Measurements from ENCODE around the gene TRIM9.
"Not testable (repeated sequence)": the region's sequence is repeated elsewhere in the genome, so short reads cannot be mapped to it uniquely, and the experiment has no call there.

The TRIM9 gene

DNA sequence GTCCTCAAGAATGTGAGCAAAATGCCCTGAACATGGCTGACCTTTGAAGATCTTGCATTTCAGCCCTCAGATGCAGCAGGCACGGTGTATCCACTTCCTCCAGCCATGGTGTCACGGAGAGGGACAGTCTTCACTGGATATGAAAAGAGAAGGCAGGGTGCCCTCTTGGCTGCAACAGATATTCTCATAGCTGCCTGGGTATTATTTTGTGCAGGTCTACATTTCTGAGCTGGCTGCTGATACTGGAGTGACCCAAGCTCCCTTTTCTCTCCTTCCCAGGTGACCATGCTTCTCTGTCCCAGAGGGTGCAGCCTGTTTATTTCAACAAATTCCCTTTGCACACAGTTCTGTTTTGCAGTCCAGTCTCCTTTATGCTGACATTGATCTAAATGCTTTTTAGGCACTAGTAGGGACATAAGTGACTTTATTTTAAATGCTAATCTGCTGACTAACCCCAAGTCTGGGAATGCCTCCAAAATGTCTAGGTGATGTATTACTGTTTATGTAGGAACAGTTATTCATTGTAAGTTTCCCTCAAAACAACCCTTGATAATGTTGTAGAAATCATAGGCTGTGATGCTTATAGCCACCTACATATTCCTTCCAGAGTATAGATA is 133.2 kb downstream of the TRIM9 start:
- no peak for DNase-seq
- Histone ChIP-seq H3K4me3 (ENCODE audit: low read depth, low read length) (no peak overlapping the region), H3K9me3 (no peaks in the 10 kb centered on the region)

DNA sequence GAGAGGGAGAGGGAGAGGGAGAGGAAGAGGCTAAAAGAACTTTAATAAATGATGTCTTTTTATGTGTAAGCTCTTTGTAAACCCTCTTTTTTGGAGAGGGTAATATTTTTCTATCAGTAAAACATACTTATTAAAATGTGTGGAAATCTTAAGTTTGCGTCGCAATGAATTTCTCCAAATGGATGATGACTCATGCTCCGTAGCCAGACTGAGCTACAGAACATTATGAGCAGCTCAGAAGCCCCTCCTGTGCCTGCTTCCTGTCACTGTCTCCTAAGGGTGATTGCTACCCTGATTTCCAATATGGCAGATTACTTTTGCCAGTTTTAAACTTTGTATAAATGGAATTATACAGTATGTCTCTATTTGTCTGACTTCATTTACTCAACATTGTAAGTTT is 137.6 kb downstream of the TRIM9 start:
- Histone ChIP-seq H3K36me3 (no peaks in the 10 kb centered on the region), H3K27me3 (no peaks in the 10 kb centered on the region), H3K4me3 (ENCODE audit: low read depth, low read length) (peak overlapping the region; percentile 37), H3K9me3 (no peaks in the 10 kb centered on the region), H3K4me1 (peaks cover 27% of the 10 kb centered on the region)
- DNase-seq = peak; percentile 56
- TF ChIP-seq CTCF (IDR thresholded peaks at IDR 0.05; ENCODE audit: low read depth, low read length) = no peak

More for the DNA sequence above, 133.2 kb downstream of the TRIM9 start:
- Histone ChIP-seq H3K4me1 (peaks cover 27% of the 10 kb centered on the region), H3K36me3 (no peaks in the 10 kb centered on the region), H3K27me3 (no peaks in the 10 kb centered on the region)
- TF ChIP-seq CTCF (IDR thresholded peaks at IDR 0.05; ENCODE audit: low read depth, low read length) = no peak

GRCh38 chr14:50956421-50956820 is 138.5 kb downstream of the TRIM9 start:
- DNase-seq; H3K36me3 ChIP-seq; H3K27me3 ChIP-seq; H3K9me3 ChIP-seq; H3K4me3 ChIP-seq (ENCODE audit: low read depth, low read length): not testable (repeated sequence)
- H3K4me1 ChIP-seq = peaks cover 20% of the 10 kb centered on the region

- TF ChIP-seq CTCF (IDR thresholded peaks at IDR 0.05; ENCODE audit: low read depth, low read length) = peak; percentile 73
- Histone ChIP-seq H3K4me1 (peaks cover 14% of the 10 kb centered on the region), H3K36me3 (no peaks in the 10 kb centered on the region), H3K4me3 (ENCODE audit: low read depth, low read length) (no peak overlapping the region), H3K9me3 (no peaks in the 10 kb centered on the region), H3K27me3 (no peaks in the 10 kb centered on the region)
- DNase-seq = peak; percentile 83
Measured at GRCh38 chr14:50955373-50956043, 139.4 kb downstream of the TRIM9 start.

GRCh38 chr14:50954811-50955372 is 140.0 kb downstream of the TRIM9 start:
- Histone ChIP-seq H3K36me3 (no peaks in the 10 kb centered on the region), H3K4me3 (ENCODE audit: low read depth, low read length) (no peak overlapping the region), H3K4me1 (peaks cover 13% of the 10 kb centered on the region), H3K9me3 (no peaks in the 10 kb centered on the region), H3K27me3 (no peaks in the 10 kb centered on the region)
- TF ChIP-seq CTCF (IDR thresholded peaks at IDR 0.05; ENCODE audit: low read depth, low read length) = peak; percentile 81
- no peak for DNase-seq

DNA sequence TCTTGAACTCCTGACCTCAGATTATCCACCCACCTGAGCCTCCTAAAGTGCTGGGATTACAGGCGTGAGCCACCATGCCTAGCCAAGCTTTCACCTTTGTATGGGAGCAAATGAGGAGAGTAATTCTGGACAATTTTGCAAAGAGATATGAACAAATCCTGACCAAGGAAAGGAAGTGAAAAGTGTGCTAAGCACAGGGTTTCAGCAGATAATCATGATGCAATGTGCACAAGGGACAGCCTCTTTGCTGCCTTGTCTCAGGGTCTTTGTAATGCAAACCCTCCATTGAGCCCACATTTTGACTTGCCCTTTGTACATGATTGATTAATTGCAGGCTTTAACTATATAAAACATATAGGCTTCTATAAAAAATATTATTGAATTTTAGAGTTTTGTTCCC is 141.4 kb downstream of the TRIM9 start:
- Histone ChIP-seq H3K27me3 (no peaks in the 10 kb centered on the region), H3K4me1 (peaks cover 10% of the 10 kb centered on the region), H3K36me3 (no peaks in the 10 kb centered on the region), H3K4me3 (ENCODE audit: low read depth, low read length) (no peak overlapping the region), H3K9me3 (no peaks in the 10 kb centered on the region)
- DNase-seq = no peak
- TF ChIP-seq CTCF (IDR thresholded peaks at IDR 0.05; ENCODE audit: low read depth, low read length) = no peak

All from BE2C (cell line).